Stimulated activated CD8-positive, alpha-beta memory T cell treated with anti-CD3 and anti-CD28 coated beads, Interleukin-7, amount 100 ng/mL, for 4 hours (primary cell): ENCODE results near the gene TMEM131L.
A peak's percentile ranks its signal among the peaks of the same experiment; 100 is the strongest.
"Not testable (repeated sequence)": the region's sequence is repeated elsewhere in the genome, so short reads cannot be mapped to it uniquely, and the experiment has no call there.

Source experiments
- DNase-seq, 2 donors: peaks; one replicate each; pipeline ENCODE4 v3.0.0-alpha.2; 2020; ENCODE audit warnings: low read depth in 2 of 2

The TMEM131L gene

GRCh38 chr4:153649572-153649991, 183.4 kb downstream of the TMEM131L start:
- no peak for DNase-seq

- no peak for DNase-seq
Measured at GRCh38 chr4:153651116-153651515, 185.0 kb downstream of the TMEM131L start.

GRCh38 chr4:153651587-153651986, 185.4 kb downstream of the TMEM131L start:
- DNase-seq = peak; percentile 20 to 26

- DNase-seq = no peak
Measured at GRCh38 chr4:153652051-153652784, 186.1 kb downstream of the TMEM131L start.

GRCh38 chr4:153655002-153655541, 188.9 kb downstream of the TMEM131L start:
- DNase-seq = no peak

GRCh38 chr4:153655928-153656327, 189.8 kb downstream of the TMEM131L start:
- no peak for DNase-seq

GRCh38 chr4:153661215-153661822, 195.2 kb downstream of the TMEM131L start:
- DNase-seq = no peak

GRCh38 chr4:153661908-153662307, 195.7 kb downstream of the TMEM131L start:
- no peak for DNase-seq

GRCh38 chr4:153663667-153664066, 197.5 kb downstream of the TMEM131L start:
- DNase-seq = no peak

- DNase-seq = not testable (repeated sequence)
Measured at GRCh38 chr4:153666505-153666904, 200.3 kb downstream of the TMEM131L start.

GRCh38 chr4:153668647-153669046, 202.5 kb downstream of the TMEM131L start:
- DNase-seq = no peak

- no peak for DNase-seq
Measured at GRCh38 chr4:153669838-153670237, 203.7 kb downstream of the TMEM131L start.

- DNase-seq = no peak
Measured at GRCh38 chr4:153676486-153676885, 210.3 kb downstream of the TMEM131L start.

GRCh38 chr4:153676984-153677383, 210.8 kb downstream of the TMEM131L start:
- DNase-seq = no peak

GRCh38 chr4:153679486-153679885, 213.3 kb downstream of the TMEM131L start:
- DNase-seq = no peak

- no peak for DNase-seq
Measured at GRCh38 chr4:153683763-153684181, 217.6 kb downstream of the TMEM131L start.

GRCh38 chr4:153684182-153684970, 218.2 kb downstream of the TMEM131L start, which contains the start of gene TLR2:
TLR2 (plus strand) TSS chr4:153684280; CDS start chr4:153702908, 18,628 bp downstream.
- DNase-seq = peak; percentile 37 to 60

- DNase-seq = no peak
Measured at GRCh38 chr4:153684971-153685371, 218.8 kb downstream of the TMEM131L start.
